Glutamatergic neuron (in vitro differentiated cells): ENCODE data around the gene COL15A1. TPM values are rescaled to one million over a fixed set of nuclear protein-coding genes. Genes with fewer than 3 reads are reported as not detected.

Experiments used
- DNase-seq: peaks from one replicate; pipeline ENCODE4 v3.0.0; 2022
- H3K27ac Mint-ChIP-seq: one replicate; pipeline ENCODE4 v1.8.0; 2020; ENCODE audit warnings: mild to moderate bottlenecking, mixed read lengths, inconsistent platforms; ENCODE audit not compliant: unreplicated experiment
- H3K27me3 Mint-ChIP-seq: one replicate; pipeline ENCODE4 v1.8.0; 2020; ENCODE audit warnings: mild to moderate bottlenecking, moderate library complexity, mixed read lengths, inconsistent platforms; ENCODE audit not compliant: unreplicated experiment
- H3K36me3 Mint-ChIP-seq: one replicate; pipeline ENCODE4 v1.8.0; 2020; ENCODE audit warnings: mild to moderate bottlenecking, mixed read lengths, inconsistent platforms; ENCODE audit not compliant: unreplicated experiment
- H3K4me1 Mint-ChIP-seq: one replicate; pipeline ENCODE4 v1.8.0; 2020; ENCODE audit warnings: mild to moderate bottlenecking, low read depth, mixed read lengths, inconsistent platforms; ENCODE audit not compliant: unreplicated experiment
- H3K4me3 Mint-ChIP-seq: one replicate; pipeline ENCODE4 v1.8.0; 2020; ENCODE audit warnings: mild to moderate bottlenecking, mixed read lengths, inconsistent platforms; ENCODE audit not compliant: unreplicated experiment
- H3K9me3 Mint-ChIP-seq: one replicate; pipeline ENCODE4 v1.8.0; 2020; ENCODE audit warnings: mild to moderate bottlenecking, moderate library complexity, mixed read lengths, inconsistent platforms; ENCODE audit not compliant: unreplicated experiment
- total RNA-seq: library from RNA; stranded (reverse); fragmentation: NEBNext Ultra II Directional; extraction: Animal tissue kit (Norgen Biotek cat#: 25700); gene quantifications from one replicate; pipeline ENCODE4 v1.2.1, GENCODE V29; 2021; ENCODE audit not compliant: unreplicated experiment
- TF ChIP-seq, protein P1 (sequence below): fragments of 200-600 bp; sonication (generic); IDR thresholded peaks from one replicate; pipeline ENCODE4 v1.5.0; 2021; ENCODE audit not compliant: partially characterized antibody, unreplicated experiment

Gene COL15A1
- total RNA-seq, 1 donor from 2014 or later: not detected

DNA sequence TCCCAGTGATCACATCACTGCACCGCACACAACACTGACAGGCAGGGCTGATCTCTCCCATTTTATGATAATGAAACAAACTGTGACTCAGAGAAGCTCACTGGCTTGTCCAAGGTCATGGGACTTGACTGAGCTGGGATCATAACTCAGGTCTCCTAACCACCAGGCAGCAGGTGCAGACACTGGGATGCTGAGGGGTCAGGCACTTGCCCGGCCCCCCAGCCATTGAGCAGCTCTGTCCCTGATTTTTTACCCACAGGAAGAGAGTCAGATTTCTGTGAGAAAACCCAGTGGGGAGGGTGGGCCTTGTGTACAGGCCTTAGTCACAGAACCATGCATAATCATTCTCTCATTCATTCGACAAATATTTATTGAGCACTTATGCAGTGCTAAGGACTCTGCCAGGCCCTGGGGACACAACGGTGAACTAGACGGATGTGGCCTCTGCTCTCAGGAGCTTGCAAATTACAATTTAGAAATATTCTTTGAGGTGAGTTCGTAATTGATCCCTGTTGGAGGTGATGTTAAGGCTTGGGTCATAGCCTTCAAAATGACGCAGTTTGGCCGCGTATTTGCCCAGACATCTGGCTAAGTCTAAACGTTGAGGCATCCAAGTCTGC, 106.7 kb downstream of the COL15A1 start:
- no peak for DNase-seq
- Mint-ChIP-seq H3K4me3 (no peak overlapping the region), H3K27me3 (peaks cover 3% of the 10 kb centered on the region), H3K4me1 (no peaks in the 10 kb centered on the region), H3K36me3 (no peaks in the 10 kb centered on the region), H3K9me3 (peaks cover 6% of the 10 kb centered on the region), H3K27ac (no peak overlapping the region)
- TF ChIP-seq, protein P1, sequence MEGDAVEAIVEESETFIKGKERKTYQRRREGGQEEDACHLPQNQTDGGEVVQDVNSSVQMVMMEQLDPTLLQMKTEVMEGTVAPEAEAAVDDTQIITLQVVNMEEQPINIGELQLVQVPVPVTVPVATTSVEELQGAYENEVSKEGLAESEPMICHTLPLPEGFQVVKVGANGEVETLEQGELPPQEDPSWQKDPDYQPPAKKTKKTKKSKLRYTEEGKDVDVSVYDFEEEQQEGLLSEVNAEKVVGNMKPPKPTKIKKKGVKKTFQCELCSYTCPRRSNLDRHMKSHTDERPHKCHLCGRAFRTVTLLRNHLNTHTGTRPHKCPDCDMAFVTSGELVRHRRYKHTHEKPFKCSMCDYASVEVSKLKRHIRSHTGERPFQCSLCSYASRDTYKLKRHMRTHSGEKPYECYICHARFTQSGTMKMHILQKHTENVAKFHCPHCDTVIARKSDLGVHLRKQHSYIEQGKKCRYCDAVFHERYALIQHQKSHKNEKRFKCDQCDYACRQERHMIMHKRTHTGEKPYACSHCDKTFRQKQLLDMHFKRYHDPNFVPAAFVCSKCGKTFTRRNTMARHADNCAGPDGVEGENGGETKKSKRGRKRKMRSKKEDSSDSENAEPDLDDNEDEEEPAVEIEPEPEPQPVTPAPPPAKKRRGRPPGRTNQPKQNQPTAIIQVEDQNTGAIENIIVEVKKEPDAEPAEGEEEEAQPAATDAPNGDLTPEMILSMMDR: no peak

DNA sequence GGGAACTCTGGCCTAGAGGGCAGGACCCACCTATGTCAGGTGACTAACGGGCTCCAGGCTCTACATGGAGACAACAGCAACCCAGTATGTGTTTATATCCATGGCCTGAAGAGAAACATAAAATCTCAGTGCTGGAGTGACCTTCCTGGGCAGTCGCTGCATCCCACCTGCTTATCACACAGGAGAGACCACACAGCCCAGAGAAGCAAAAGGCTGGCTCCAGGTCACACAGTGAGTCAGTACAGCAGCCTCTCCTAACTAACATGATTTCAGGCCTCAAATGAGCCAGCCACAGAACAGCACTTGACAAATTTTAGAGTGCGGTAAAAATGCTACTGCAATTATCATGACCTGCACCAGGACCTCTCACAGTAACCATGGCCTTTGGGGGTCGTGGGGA, 107.2 kb downstream of the COL15A1 start:
- H3K27me3 Mint-ChIP-seq: peaks cover 3% of the 10 kb centered on the region
- H3K4me1 Mint-ChIP-seq: no peaks in the 10 kb centered on the region
- H3K27ac Mint-ChIP-seq: no peak overlapping the region
- DNase-seq: no peak
- H3K9me3 Mint-ChIP-seq: peaks cover 6% of the 10 kb centered on the region
- no peaks in the 10 kb centered on the region for H3K36me3 Mint-ChIP-seq
- TF ChIP-seq, protein P1: no peak
- H3K4me3 Mint-ChIP-seq: no peak overlapping the region

DNA sequence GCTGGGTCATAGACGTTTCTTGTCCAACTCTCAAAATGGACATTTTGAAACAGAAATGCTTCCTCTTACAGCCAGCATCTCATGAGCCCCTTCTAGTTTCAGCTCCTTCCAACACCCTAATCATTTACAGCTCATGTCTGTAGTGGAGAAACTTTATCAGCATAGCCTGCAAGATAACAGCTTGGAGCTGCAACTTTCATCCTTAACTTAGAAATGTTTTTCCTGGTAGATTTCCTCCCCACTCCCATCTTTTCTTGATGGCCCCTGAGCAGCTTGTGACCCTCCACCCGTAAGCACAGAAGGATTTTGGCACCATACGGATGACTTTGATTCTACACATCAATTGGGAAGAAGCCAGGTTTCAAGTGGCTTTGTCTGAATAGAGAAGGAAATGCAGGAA, 107.7 kb downstream of the COL15A1 start:
- H3K27ac Mint-ChIP-seq: no peak overlapping the region
- H3K9me3 Mint-ChIP-seq: peaks cover 3% of the 10 kb centered on the region
- peaks cover 3% of the 10 kb centered on the region for H3K27me3 Mint-ChIP-seq

DNA sequence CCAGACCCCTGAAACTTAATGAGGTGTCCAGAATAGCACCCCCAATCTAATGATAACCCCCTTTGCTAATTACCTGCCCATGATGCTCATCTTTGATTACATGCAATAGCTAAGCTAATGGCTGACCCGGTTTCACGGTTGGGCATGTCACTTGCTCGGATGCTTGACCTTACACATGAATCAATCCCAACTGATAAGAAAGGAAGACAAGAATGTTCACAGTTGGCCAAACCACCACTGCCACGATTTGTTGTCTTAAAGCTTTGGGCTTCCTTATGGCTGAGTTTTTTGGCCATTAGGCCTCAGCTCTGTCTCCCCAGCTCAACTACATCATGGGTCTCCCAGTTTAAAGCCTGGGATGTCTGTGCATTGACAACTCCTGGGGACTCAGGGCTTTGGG, 108.1 kb downstream of the COL15A1 start:
- no peak overlapping the region for H3K27ac Mint-ChIP-seq
- DNase-seq: no peak
- no peaks in the 10 kb centered on the region for H3K36me3 Mint-ChIP-seq
- no peak overlapping the region for H3K4me3 Mint-ChIP-seq
- TF ChIP-seq, protein P1: no peak
- peaks cover 5% of the 10 kb centered on the region for H3K27me3 Mint-ChIP-seq
- peaks cover 1% of the 10 kb centered on the region for H3K9me3 Mint-ChIP-seq
- no peaks in the 10 kb centered on the region for H3K4me1 Mint-ChIP-seq

More for the DNA sequence above, 107.7 kb downstream of the COL15A1 start:
- DNase-seq: no peak
- Mint-ChIP-seq H3K36me3 (no peaks in the 10 kb centered on the region), H3K4me1 (no peaks in the 10 kb centered on the region), H3K4me3 (no peak overlapping the region)
- TF ChIP-seq, protein P1: no peak

DNA sequence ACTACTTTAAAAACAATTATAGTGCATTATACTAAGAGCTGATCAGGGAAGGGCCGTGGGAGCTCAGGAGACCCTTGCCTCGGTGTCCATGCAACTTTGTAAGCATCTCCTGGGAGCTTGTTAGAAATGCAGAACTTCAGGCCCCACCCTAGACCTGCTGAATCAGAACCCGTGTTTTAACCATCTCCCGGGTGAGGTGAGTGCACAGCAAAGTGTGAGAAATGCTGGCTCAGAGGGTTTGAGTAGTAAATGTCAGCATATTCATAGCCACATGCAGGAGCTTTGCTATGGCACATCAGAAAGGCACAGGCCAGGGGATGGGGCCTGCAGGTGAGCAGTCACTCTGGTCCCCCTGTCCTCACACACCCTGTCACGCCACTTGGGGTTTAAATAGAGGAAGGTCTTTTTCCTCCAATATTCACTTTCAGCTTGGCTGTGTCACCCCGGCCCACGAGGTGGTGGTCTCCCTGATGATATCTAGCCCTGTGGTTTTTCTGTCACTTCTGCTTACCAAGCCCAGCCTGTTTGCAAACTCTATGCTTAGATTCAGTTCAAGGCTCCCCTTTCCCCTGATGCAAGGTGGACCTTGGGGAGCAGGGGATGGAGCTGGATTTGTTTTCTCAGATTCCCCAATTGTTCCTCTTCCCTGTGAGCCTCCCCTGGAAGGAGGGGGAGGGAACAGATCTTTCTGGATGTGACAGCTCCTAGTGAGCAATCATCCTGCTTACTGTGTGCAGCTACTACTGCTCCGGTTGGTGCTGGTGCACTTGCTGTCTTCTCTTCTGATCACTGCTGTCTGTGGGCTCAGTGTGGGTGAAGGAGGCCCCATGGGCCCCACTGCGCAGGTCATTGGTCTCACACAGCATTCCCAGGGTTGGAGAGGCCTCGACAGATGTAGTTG, 109.4 kb downstream of the COL15A1 start:
- no peaks in the 10 kb centered on the region for H3K4me1 Mint-ChIP-seq
- TF ChIP-seq, protein P1: no peak
- no peak overlapping the region for H3K27ac Mint-ChIP-seq
- H3K36me3 Mint-ChIP-seq: no peaks in the 10 kb centered on the region
- no peaks in the 10 kb centered on the region for H3K9me3 Mint-ChIP-seq
- no peak for DNase-seq
- no peak overlapping the region for H3K4me3 Mint-ChIP-seq
- H3K27me3 Mint-ChIP-seq: peaks cover 5% of the 10 kb centered on the region
